Mucosa of rectum (tissue), 2 donors: ENCODE results near the gene RENBP.

Source experiments
- H3K27ac ChIP-seq, 2 donors: one replicate each; pipeline ENCODE4 v1.7.0; 2013; ENCODE audit warnings: inconsistent platforms in 2 of 2, low read depth in 2 of 2, low read length in 2 of 2
- H3K27me3 ChIP-seq, 2 donors: one replicate each; pipeline ENCODE4 v1.7.0; 2013; ENCODE audit warnings: low read length in 2 of 2; ENCODE audit not compliant: control insufficient read depth in 2 of 2, insufficient read depth in 2 of 2
- H3K36me3 ChIP-seq, 2 donors: one replicate each; pipeline ENCODE4 v1.7.0; 2013; ENCODE audit warnings: low read length in 2 of 2; ENCODE audit not compliant: control insufficient read depth in 2 of 2, insufficient read depth in 2 of 2
- H3K4me1 ChIP-seq, 2 donors: one replicate each; pipeline ENCODE4 v1.7.0; 2013; ENCODE audit warnings: low read length in 2 of 2, mild to moderate bottlenecking in 1 of 2; ENCODE audit not compliant: control insufficient read depth in 2 of 2, insufficient read depth in 2 of 2
- H3K4me3 ChIP-seq, 2 donors: one replicate each; pipeline ENCODE4 v1.7.0; 2013; ENCODE audit warnings: low read length in 2 of 2
- H3K9ac ChIP-seq, 2 donors: one replicate each; pipeline ENCODE4 v1.7.0; 2013; ENCODE audit warnings: low read length in 2 of 2, low read depth in 1 of 2, mild to moderate bottlenecking in 1 of 2
- H3K9me3 ChIP-seq, 2 donors: one replicate each; pipeline ENCODE4 v1.7.0; 2013; ENCODE audit warnings: low read length in 2 of 2; ENCODE audit not compliant: control insufficient read depth in 2 of 2
- donor health status: healthy.
- donor health status: Normal muscosa, but diverticular disease.

The RENBP gene

DNA sequence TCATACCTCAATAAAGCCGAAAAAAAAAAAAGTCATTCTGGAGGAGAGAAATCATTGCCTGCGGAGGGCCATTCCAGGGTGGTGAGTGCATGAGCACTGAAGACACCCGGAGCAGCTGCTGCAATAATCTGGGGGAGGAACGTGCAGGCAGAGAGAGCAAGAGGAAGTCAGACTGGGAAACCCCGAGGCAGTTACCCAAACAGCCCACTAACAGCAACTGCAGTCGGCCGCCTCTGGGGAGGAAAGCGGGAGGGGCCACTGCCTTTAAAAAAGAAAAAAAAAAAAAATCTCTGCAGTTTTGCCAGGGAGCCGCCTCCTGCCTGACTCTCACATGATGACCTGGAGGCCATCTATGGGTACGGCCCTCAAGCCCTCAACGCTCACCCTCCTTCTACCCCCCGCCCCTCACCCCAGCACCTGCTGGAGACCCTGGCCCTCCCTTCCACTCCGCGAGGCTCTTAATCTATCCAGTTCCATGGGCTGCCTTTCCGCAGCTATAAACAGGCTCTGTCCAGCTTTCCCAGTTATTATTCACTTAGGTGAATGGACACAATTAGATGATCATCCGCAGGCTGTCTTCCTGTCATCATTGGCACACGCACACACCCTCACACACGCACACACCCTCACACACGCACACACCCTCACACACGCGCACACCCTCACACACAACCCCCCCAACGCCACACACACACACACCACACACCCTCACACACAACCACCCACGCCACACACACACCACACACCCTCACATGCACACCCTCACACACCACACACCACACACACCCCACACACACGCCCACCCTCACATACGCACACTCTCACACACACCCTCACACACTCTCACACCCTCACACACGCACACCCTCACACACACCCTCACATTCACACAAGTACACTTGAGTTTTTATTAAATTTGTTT lies 43.4 kb downstream of the RENBP start:
- no peak overlapping the region for H3K9ac ChIP-seq
- H3K27ac ChIP-seq, result no peak overlapping the region
- peaks cover 2 to 3% of the 10 kb centered on the region in 2 donors for H3K4me1 ChIP-seq

DNA sequence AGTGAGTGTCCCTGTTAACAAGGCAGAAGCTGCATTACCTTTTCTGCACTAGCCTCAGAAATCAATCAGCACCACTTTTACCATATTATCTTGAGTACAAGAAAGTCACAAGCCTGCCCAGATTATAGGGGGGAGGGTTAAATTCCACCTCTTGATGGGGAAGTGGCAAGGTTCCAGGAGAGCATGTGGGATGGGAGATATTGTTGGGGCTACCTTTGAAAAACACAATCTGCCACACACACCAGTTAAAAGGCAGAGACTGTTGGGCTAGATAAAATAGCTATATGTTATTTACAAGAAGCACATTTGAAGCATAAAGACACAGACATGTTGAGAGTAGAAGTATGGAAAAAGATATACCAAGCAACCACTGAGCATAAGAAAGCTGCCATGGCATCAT lies 46.5 kb downstream of the RENBP start:
- Histone ChIP-seq H3K4me1 (peaks cover 0 to 3% of the 10 kb centered on the region in 2 donors), H3K9ac (no peak overlapping the region), H3K27ac (no peak overlapping the region), H3K9me3 (no peaks in the 10 kb centered on the region), H3K27me3 (peaks cover 5 to 11% of the 10 kb centered on the region in 2 donors), H3K36me3 (no peaks in the 10 kb centered on the region), H3K4me3 (no peak overlapping the region)

More for the DNA sequence above, 43.4 kb downstream of the RENBP start:
- Histone ChIP-seq H3K4me3 (no peak overlapping the region), H3K27me3 (peaks cover 3 to 11% of the 10 kb centered on the region in 2 donors), H3K36me3 (no peaks in the 10 kb centered on the region), H3K9me3 (no peaks in the 10 kb centered on the region)

DNA sequence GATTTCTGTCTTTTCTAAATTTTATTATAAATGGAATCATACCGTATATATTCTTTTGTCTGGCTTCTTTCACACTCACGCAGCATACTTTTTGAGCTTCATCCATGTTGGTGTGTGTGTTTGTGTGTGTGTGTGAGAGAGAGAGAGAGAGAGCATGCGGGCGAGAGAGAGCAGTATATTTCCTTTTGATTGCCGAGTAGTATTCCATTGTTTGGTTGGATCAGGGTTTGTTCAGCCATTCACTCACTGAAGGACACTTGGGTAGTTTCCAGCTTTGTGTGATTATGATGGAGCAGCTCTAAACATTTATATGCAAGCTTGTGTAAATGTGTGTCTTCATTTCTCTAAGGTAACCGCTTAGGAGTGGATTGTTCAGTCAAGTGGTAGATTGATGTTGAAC lies 55.3 kb downstream of the RENBP start:
- Histone ChIP-seq H3K27me3 (peaks cover 31 to 32% of the 10 kb centered on the region in 2 donors), H3K4me3 (no peak overlapping the region), H3K9ac (no peak overlapping the region)

DNA sequence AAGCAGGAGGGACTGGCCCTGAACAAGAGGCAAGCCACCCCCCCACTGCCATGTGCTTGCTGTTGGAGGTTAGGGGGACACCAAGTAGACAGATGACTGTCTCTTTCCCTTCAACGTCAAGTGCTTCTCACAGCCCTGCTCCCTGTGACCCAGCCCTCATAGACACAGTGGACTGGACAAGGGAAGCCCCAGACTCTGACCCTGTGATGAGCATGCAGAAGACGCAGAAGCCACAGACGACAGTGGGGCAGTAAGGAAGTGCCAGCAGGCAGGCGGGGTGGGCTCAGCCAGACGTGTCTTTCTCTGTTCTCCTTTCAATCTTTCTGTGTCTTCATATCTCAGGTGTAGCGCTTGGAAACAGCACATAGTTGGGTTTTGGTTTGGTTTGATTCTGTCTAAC lies 56.1 kb downstream of the RENBP start:
- no peaks in the 10 kb centered on the region for H3K36me3 ChIP-seq
- no peak overlapping the region for H3K9ac ChIP-seq
- H3K9me3 ChIP-seq, result no peaks in the 10 kb centered on the region
- H3K27ac ChIP-seq, result no peak overlapping the region
- peaks cover 35 to 37% of the 10 kb centered on the region in 2 donors for H3K27me3 ChIP-seq
- H3K4me3 ChIP-seq, result no peak overlapping the region
- no peaks in the 10 kb centered on the region for H3K4me1 ChIP-seq

More for the DNA sequence above, 55.3 kb downstream of the RENBP start:
- Histone ChIP-seq H3K27ac (no peak overlapping the region), H3K9me3 (no peaks in the 10 kb centered on the region), H3K4me1 (no peaks in the 10 kb centered on the region), H3K36me3 (no peaks in the 10 kb centered on the region)

DNA sequence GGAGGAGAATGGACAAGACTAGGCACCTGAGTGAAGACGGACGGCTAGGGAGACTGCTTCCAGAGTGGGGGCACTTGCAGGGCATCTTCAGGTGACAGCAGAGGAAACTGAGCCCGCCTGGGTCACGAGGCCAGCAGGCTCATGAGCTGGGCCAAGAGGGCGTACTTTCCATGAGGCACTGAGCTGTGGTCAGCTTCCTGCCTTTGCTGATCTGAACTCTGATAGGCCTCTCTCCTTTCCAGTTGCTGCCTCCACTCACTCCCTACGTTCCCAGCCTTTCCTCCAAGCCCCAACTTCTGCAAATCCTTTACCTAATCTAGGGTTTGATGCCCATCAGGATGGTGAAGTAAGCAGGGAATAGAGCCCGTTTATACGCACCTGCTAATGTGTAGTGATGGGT lies 57.1 kb downstream of the RENBP start:
- Histone ChIP-seq H3K4me1 (no peaks in the 10 kb centered on the region), H3K4me3 (no peak overlapping the region), H3K27me3 (peaks cover 35 to 37% of the 10 kb centered on the region in 2 donors), H3K27ac (no peak overlapping the region), H3K36me3 (no peaks in the 10 kb centered on the region), H3K9ac (no peak overlapping the region), H3K9me3 (no peaks in the 10 kb centered on the region)

DNA sequence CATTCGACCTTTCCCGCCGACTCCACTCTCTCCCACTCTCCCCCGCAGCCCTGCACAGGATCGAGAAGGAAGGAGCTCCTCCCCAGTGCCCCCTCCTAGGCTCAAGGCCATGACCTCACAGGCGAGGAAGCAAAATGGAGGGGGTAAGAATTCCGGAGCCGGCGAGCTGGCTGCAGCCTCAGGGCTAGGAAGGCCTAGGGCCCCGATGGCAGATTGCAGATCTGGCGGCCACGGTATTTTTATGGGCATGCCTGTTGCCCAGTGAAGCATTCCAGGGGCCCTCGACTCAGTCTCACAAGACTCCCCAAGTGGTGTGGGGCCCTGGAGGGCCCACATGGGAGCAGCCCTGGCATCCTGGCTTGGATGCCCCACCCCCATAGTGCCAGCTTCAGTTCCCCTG lies 57.5 kb downstream of the RENBP start:
- Histone ChIP-seq H3K27me3 (peaks cover 37 to 38% of the 10 kb centered on the region in 2 donors), H3K4me1 (no peaks in the 10 kb centered on the region), H3K9ac (no peak overlapping the region), H3K9me3 (no peaks in the 10 kb centered on the region), H3K27ac (no peak overlapping the region), H3K36me3 (no peaks in the 10 kb centered on the region), H3K4me3 (no peak overlapping the region)

DNA sequence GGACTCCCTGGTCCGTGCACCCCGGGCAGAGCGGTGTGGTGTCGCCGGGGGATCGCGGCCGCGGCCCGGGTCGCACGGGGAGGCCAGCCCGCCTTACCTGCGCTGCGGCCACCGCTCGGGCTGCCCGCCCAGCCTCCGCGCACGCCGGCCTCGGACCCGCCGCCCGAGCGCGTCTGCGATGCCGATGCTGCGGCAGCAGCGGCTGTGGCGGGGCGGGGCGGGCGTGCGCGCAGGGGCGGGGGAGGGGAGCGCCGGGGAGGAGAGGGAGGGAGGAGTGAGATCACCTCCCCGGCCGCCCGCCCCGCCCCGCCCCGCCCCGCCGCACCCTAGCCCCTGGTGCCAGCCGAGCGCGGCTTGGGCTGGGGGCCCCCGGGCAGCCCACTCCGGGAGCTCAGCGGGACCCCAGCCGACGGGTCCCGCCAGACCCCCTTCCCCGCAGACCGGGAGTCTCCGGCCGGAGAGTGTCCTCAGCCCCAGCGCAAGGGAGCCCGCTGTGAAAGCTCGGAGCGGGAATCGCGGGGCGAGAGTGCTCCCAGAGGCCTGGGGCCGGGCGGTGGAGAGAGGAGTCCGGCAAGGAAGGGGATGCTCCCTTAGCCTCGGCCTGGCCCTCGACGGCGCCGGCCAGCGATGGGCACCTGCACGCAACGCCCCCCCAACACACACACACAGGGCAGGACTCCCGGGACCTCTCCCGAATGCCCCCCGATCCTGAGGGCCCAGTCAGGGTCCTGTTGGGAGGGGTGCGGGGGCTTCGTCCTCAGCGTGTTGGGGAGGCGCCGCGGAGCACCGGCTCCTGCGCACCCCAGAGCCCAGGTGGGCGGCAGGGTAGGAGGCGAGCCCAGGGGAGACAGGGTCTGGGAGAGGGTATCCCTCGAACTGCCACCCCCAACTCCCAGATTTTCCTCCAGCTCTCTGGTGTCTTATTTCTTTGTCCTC lies 58.2 kb downstream of the RENBP start, which contains the start of gene L1CAM:
Gene L1CAM (minus strand): TSS at position 206 of the 936 bp plus-strand sequence. CDS start 10,337 bp downstream, outside the sequence.
- Histone ChIP-seq H3K4me1 (no peaks in the 10 kb centered on the region), H3K9me3 (no peaks in the 10 kb centered on the region), H3K4me3 (no peak within 1 kb of the TSS), H3K9ac (no peak within 1 kb of the TSS), H3K27ac (no peak within 1 kb of the TSS), H3K27me3 (peaks cover 44 to 45% of the 10 kb centered on the region in 2 donors), H3K36me3 (no peaks in the 10 kb centered on the region)
